Astrocyte (in vitro differentiated cells and primary cell): ENCODE data around the gene TMEM167B.

Source experiments
- CTCF ChIP-seq: IDR thresholded peaks from 2 replicates; pipeline ENCODE4 v1.5.1; 2011; ENCODE audit warnings: low read depth, mild to moderate bottlenecking, inconsistent platforms, low read length, moderate library complexity; ENCODE audit not compliant: insufficient read depth
- EZH2 ChIP-seq: IDR thresholded peaks from 2 replicates; pipeline ENCODE4 v1.6.1; 2012; ENCODE audit warnings: mild to moderate bottlenecking, low read length, inconsistent platforms; ENCODE audit not compliant: insufficient read depth

- TF ChIP-seq CTCF (no peak), EZH2 (no peak)
These were observed 40.5 kb downstream of the TMEM167B start for GRCh38 chr1:109131059-109131458.
